Lung (tissue), 12 donors: Measurements from ENCODE around the gene CCR9. TPM values are rescaled to one million over a fixed set of nuclear protein-coding genes. Genes with fewer than 3 reads are reported as not detected.

ENCODE experiments used
- ATAC-seq: fragments of 200-7000 bp; cut with Tn5 transposase; one replicate; pipeline ENCODE4 v1.9.1; 2020; ENCODE audit warnings: moderate number of reproducible peaks; ENCODE audit not compliant: insufficient read depth, low FRiP score
- DNase-seq, 3 donors: peaks; one replicate each; pipeline ENCODE4 v3.0.0-alpha.2; 2013 to 2017
- H3K27ac ChIP-seq, 2 donors: one replicate each; pipeline ENCODE4 v1.5.1; 2013; ENCODE audit warnings: mild to moderate bottlenecking in 2 of 2, moderate library complexity in 2 of 2, control low read depth in 1 of 2, inconsistent platforms in 1 of 2, low read depth in 1 of 2, low read length in 1 of 2
- H3K27me3 ChIP-seq, 3 donors: one replicate each; pipeline ENCODE4 v1.5.1; 2013; ENCODE audit warnings: low read length in 2 of 3; ENCODE audit not compliant: control insufficient read depth in 3 of 3, insufficient read depth in 3 of 3
- H3K36me3 ChIP-seq, 4 donors: one replicate each; pipeline ENCODE4 v1.5.1; 2013; ENCODE audit warnings: low read length in 4 of 4, mild to moderate bottlenecking in 1 of 4, moderate library complexity in 1 of 4; ENCODE audit not compliant: control insufficient read depth in 4 of 4, insufficient read depth in 4 of 4
- H3K4me1 ChIP-seq, 5 donors: one replicate each; pipeline ENCODE4 v1.5.1; 2013; ENCODE audit warnings: low read length in 5 of 5, mild to moderate bottlenecking in 2 of 5, moderate library complexity in 1 of 5; ENCODE audit not compliant: control insufficient read depth in 5 of 5, insufficient read depth in 5 of 5
- H3K4me3 ChIP-seq: one replicate; pipeline ENCODE4 v1.5.1; 2013; ENCODE audit warnings: mild to moderate bottlenecking, control low read depth, moderate library complexity
- H3K9ac ChIP-seq, 2 donors: one replicate each; pipeline ENCODE4 v1.5.1; 2013; ENCODE audit warnings: low read length in 2 of 2, control low read depth in 1 of 2; ENCODE audit not compliant: insufficient read depth in 1 of 2
- H3K9me3 ChIP-seq, 4 donors: one replicate each; pipeline ENCODE4 v1.5.1; 2013; ENCODE audit warnings: low read length in 3 of 4, mild to moderate bottlenecking in 1 of 4, moderate library complexity in 1 of 4; ENCODE audit not compliant: control insufficient read depth in 4 of 4, insufficient read depth in 3 of 4
- CTCF ChIP-seq: IDR thresholded peaks from 2 replicates; pipeline ENCODE4 v1.5.1; 2012; ENCODE audit warnings: mild to moderate bottlenecking; ENCODE audit errors: control extremely low read depth, extremely low read depth
- WGBS, 2 donors: extraction: QIAGEN DNeasy Blood & Tissue Kit; methylation state at CpG; one replicate each; pipeline ENCODE4 v1.1.7; 2013; 5-methylcytosine and 5-hydroxymethylcytosine counted together
- polyA plus RNA-seq, 2 donors: library from polyadenylated mRNA; stranded (reverse); fragments of 200-250 nt; gene quantifications; one replicate each; pipeline ENCODE4 v1.2.1, GENCODE V29; 2013
- total RNA-seq, 2 donors: library from RNA; depleted of rRNA in 1 of 2; stranded (reverse); fragments of >200 nt in 1 of 2; gene quantifications; one replicate each; pipeline ENCODE4 v1.2.1, GENCODE V29; 2014 to 2021
- donor health status: control.
- donor health status: control.
- donor health status: Bipolar disorder and iron deficiency.
- donor health status: healthy.
- donor health status: DM: yes; HTN: yes; CAD: no.

The CCR9 gene
- total and polyA plus RNA-seq, 4 donors = 0.09 to 0.46 TPM; not detected in 2

GRCh38 chr3:45911511-45912226 is 25.3 kb downstream of the CCR9 start:
- DNase-seq (no peak), ATAC-seq (no peak)
- H3K4me1 ChIP-seq = peaks cover 0 to 7% (median 0%) of the 10 kb centered on the region in 5 donors
- no peak overlapping the region for H3K27ac ChIP-seq
- peaks cover 0 to 2% (median 0%) of the 10 kb centered on the region in 4 donors for H3K36me3 ChIP-seq
- H3K9me3 ChIP-seq = no peaks in the 10 kb centered on the region
- no peak overlapping the region for H3K9ac ChIP-seq
- H3K27me3 ChIP-seq = no peaks in the 10 kb centered on the region
- TF ChIP-seq CTCF = no peak
- 90 to 93% methylated on average over 11 of the region's 11 CpGs for WGBS, 2 donors
- H3K4me3 ChIP-seq = no peak overlapping the region

GRCh38 chr3:45912435-45912834 is 26.1 kb downstream of the CCR9 start:
- Histone ChIP-seq H3K27me3 (no peaks in the 10 kb centered on the region), H3K4me1 (peaks cover 0 to 7% (median 0%) of the 10 kb centered on the region in 5 donors), H3K4me3 (no peak overlapping the region), H3K9me3 (no peaks in the 10 kb centered on the region), H3K36me3 (peaks cover 0 to 2% (median under 1%) of the 10 kb centered on the region in 4 donors), H3K27ac (no peak overlapping the region), H3K9ac (no peak overlapping the region)
- 94 to 99% methylated on average over 6 of the region's 6 CpGs for WGBS, 2 donors
- no peak for DNase-seq
- TF ChIP-seq CTCF = no peak
- no peak for ATAC-seq

GRCh38 chr3:45914362-45915058 is 28.2 kb downstream of the CCR9 start:
- no peak for DNase-seq
- Histone ChIP-seq H3K36me3 (peaks cover 2 to 6% (median 3%) of the 10 kb centered on the region in 4 donors), H3K27me3 (no peaks in the 10 kb centered on the region), H3K4me1 (peaks cover 0 to 7% (median 0%) of the 10 kb centered on the region in 5 donors), H3K4me3 (no peak overlapping the region), H3K9ac (no peak overlapping the region), H3K9me3 (no peaks in the 10 kb centered on the region), H3K27ac (no peak overlapping the region)
- 93 to 97% methylated on average over 7 of the region's 7 CpGs for WGBS, 2 donors
- no peak for ATAC-seq
- TF ChIP-seq CTCF = no peak
